Lower leg skin (tissue), 3 donors: Measurements from ENCODE around the gene NTHL1.

Experiments used
- POLR2A ChIP-seq, 2 donors: fragments of 450-650 bp; IDR thresholded peaks; one replicate each; pipeline ENCODE4 v1.6.1; 2016 to 2017; ENCODE audit warnings: antibody characterized with exemption in 2 of 2, mild to moderate bottlenecking in 1 of 2, moderate library complexity in 1 of 2
- TF ChIP-seq, protein P1 (sequence below), 3 donors: fragments of 450-650 bp; IDR thresholded peaks; one replicate each; pipeline ENCODE4 v1.5.1; 2016; ENCODE audit warnings: antibody characterized with exemption in 3 of 3, mild to moderate bottlenecking in 3 of 3, moderate library complexity in 2 of 3

DNA sequence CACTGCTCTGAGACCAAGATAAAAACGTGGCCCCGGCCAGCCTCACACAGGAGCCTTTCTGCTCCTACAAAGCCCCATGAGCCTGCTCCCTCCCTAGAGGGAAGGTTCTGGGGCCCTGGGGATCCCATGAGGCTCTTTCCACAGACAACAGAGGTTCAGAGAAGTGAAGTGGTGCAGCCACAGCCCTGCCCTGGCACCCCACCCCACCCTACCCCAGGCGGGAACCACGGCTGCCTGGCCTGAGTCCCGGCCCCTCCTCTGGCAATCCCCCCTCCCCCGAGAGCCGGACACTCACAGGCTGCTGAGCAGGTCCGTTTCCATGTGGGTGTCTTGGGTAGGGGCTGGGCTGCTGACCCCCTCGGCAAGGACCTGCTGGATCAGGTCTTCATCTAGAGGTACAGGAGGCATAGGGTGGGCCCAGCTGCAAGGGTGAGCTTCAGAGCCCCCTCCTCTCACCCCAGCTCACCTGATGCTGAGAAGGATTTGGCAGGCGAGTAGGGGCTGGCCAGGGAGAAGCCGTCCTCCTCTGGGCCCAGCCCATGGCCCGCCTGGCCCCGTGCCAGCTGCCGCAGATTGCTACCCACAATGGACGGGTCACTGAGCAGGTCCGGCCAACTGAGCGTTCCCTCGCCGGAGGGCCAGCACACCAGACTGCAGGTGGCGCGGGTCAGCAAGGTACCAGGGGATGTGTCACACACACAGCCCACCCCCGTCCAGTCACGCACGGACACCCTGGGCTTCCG is 49.4 kb upstream of the NTHL1 start:
- TF ChIP-seq, protein P1, sequence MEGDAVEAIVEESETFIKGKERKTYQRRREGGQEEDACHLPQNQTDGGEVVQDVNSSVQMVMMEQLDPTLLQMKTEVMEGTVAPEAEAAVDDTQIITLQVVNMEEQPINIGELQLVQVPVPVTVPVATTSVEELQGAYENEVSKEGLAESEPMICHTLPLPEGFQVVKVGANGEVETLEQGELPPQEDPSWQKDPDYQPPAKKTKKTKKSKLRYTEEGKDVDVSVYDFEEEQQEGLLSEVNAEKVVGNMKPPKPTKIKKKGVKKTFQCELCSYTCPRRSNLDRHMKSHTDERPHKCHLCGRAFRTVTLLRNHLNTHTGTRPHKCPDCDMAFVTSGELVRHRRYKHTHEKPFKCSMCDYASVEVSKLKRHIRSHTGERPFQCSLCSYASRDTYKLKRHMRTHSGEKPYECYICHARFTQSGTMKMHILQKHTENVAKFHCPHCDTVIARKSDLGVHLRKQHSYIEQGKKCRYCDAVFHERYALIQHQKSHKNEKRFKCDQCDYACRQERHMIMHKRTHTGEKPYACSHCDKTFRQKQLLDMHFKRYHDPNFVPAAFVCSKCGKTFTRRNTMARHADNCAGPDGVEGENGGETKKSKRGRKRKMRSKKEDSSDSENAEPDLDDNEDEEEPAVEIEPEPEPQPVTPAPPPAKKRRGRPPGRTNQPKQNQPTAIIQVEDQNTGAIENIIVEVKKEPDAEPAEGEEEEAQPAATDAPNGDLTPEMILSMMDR (IDR thresholded peaks at IDR 0.05): no peak
- no peak for TF ChIP-seq POLR2A (IDR thresholded peaks at IDR 0.05)
